ENCODE results near the gene CACNA1H.
"Not testable (repeated sequence)": the region's sequence is repeated elsewhere in the genome, so short reads cannot be mapped to it uniquely, and the experiment has no call there.

CACNA1H gene

DNA sequence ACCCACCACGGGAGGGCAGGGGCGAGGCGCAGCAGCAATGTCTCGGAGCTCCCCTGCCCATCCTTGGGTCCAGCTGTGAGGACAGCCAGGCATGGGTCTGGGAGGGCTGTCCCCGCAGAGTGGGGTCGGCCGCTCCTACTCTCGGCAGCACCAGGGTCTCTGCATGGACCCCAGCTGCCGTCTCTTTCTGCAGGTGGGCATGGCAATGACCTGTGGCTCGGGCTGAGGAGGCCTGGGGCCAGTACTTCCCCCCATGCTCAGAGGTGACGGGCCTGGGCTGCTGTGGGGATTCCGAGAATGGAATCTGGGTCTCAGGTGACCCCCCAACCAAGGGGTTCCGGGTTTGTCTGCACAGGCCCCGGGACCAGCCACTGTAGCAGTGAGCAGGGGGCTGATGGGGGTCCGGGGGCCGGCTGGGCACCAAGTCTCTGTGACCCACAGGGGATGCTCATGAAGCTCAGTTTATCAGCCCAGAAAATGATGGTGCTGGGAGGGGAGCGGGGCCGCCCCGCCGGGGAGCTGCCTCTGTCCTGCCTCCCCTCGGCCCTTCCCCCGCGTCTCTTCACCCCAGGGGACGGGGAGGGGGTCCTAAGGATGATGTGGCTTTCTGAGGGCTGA, 23.5 kb downstream of the CACNA1H start:
- DNase-seq, result no peak

DNA sequence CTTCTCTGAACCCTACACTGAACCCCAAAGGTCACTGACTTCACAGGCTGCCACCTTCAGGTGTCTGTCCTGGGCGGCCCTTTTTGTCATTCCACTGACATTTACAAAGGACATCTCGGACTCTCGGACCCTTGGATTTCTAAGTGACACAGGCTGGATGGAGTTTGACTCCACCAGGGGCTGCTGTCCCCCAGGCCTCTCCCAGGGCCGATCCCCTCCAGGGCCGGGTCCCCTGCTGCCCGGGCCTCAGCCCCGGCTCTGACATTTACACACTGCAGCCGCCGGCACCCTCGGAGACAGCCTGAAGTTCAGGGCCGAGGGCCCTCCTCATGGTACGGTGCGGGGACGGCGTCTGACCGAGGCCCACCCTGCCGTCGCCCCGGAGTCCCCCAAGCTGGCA, 24.1 kb downstream of the CACNA1H start:
- no peak for DNase-seq

DNA sequence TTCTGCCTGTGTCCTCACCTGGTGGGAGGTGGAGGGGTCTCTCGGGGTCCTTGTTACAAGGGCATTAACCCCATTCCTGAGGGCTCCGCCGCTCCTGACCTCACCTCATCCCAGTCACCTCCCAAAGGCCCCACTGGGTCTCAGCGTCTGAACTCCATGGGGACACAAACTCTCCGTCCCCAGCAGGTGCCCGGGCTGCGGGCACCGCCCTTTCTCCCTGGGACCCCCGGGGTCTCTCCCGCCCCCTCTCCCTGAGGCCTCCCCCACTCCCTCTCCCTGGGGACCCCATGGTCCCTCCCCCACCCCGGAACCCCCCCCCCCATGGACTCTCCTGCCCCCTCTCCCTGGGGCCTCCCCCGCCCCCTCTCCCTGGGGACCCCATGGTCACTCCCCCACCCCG, 24.8 kb downstream of the CACNA1H start:
- DNase-seq, result no peak

DNA sequence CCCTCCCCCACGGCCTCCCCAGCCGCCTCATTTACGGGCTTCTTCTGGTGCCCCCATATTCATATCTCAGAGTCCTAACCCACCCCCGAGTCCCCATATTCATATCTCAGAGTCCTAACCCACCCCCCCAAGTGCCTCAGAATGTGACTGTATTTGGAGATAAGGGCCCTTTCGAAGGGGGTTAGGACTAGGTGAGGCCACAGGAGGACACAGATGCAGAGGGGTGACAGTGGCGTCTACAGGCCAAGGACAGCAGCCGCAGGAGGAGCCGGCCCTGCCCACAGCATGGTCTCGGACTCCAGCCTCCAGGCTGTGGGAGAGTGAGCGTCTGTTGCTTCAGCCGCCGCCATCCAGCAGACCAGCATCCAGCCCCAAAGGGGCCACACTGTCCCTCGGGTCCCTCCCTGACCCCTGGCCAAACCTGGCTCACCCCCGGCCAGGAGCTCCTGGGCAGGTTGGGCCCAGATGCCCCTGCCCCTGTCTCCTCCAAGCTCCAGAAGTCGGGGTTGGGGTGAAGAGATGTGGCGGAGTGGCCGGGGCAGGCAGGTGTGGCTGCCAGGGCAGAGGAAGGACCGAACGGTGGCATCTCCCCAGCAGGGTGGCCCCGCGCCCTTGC, 25.5 kb downstream of the CACNA1H start:
- DNase-seq, result no peak

DNA sequence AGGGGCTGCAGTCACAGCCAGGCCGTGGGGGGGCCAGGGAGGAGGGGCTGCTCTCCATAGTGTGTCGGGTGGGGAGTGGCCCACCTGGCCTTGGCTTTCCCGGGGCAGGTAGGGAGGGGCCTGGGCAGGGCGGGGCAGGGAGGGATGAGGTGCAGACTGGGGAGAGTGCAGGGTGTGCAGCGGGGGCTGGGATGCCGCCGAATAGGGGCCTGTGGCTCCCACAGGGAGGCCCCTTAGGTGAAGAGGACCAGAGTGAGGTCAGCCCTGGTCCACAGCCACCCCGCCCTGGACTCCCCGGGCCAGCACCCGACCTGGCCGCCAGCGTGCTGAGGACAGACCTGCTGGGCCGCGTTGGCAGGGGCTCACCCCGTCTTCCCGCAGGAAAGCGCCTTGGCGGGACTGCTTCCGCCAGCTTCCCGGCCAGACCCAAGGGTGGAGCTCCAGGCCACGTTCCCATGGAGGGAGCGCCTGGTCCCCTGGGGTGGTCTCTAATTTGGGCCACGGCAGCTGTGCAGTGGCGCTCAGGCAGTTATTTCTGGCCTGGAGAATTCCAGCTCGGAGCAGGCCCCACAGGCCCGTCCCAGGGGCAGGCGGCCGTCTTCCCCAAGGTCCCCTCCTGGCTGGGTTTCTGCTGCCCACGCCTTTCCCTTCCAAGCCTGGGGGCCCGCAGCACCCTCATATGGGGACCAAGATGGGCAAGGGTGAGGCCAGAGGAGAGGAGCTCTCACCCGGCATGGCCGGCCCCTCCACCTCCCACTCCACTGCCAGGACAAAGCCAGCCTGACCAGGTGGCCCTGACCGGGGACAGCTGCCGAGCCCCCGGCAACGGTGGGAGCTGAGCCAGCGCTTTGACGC, 27.9 kb downstream of the CACNA1H start:
- DNase-seq, result no peak

DNA sequence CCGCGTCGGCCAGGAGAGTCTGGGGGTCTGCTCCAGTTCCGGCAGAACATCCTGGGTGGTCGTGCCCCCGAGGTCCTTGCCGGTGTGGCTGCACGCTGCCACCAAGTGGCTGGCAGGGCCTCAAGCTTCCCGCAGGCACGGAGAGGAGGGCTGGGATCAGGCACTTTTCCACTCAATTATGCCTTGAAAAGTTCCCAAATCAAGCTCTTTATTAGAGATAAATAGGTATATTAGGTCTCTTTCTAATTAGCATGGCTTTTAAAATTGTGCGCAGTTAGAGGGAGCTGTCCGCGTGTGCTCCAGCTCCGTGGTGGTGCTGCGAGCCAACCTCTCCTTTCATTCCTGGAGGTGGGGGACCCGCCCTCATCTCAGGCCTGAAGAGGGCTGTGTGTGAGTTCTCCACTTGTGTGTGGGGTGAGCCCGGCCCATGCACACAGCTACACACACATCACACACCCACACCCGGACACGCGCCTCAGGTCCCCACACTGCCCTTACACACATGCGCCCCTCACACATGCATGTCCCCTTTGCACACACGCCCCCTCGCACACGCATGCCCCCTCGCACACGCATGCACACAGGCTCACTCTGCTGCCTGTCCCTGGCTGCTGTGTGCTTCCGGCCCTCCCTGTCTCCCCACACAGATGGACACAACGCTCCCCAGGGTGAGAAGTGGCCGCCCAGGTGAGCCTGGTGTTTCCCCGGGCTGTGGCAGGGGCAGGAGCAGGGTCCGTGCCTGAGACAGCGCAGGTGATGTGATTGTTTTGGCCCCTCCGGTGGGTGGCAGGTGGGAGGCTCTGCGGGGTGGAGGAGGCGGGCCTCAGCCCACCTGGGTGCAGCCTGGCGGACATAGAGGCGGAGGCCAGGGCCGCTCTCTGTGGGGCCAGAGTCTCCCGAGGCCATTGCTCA, 28.8 kb downstream of the CACNA1H start:
- no peak for DNase-seq

DNA sequence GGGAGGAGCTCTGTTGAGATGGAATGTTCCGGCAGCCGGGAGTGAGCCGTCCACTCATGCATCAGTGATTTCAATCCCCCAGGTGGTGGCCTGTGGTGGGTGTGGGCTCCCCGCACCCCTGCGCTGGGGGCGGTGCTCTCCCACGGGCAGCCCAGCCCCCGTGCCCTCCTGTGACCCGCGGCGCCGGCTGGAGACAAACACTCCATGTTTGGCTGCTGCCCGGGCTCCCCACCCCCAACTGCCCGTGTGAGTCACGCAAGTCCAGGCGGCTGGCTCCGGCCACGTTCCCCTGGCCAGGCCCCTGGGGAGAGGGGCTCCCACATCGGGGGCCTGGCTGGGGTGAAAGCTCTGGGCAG, 29.4 kb downstream of the CACNA1H start:
- DNase-seq, result no peak

DNA sequence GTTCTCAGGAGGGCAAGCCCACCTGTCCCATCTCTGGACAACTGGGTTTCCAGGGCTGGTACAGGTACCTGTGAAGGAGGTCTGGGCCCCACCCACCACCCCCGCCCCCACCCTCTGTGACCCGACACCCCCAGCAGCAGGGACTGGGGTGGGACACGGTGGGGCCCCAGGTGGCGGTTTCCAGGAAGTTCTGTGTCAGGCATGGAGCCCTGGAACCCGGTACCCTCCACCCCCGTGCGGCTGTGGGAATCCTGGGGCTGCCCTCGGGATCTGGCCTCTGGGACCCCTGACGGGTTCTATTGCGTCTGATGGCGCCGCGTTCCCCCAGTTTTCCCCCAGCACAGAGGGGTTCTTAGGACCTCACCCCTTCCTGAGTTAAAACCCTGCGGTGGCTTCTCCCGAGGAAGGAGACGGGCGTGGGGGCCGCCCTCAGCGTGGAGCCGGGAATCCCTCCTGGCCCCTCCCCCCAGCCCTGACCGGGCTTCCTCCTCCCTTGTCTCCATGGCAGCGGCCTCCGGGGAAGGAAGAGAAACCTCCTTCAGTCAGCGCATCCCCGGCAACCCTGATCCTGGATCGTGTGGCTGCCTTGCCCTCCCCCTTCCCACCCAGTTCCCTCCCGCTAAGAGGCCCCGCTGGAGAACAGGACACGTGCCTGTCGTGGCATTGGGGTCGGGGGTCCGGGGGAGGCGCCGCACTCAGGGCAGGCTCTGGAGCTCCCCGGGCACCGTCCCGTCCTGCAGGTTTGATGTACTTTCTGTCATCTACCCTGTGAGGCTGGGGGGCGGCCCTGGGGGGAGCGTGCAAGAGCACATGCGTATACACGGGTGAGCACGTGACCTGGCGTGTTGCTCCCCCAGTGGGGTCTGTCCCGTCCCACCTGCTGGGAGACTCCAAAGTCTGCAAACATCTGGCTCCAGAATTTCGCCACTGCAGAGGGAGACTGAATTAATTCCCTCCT, 30.3 kb downstream of the CACNA1H start:
- DNase-seq, result no peak

DNA sequence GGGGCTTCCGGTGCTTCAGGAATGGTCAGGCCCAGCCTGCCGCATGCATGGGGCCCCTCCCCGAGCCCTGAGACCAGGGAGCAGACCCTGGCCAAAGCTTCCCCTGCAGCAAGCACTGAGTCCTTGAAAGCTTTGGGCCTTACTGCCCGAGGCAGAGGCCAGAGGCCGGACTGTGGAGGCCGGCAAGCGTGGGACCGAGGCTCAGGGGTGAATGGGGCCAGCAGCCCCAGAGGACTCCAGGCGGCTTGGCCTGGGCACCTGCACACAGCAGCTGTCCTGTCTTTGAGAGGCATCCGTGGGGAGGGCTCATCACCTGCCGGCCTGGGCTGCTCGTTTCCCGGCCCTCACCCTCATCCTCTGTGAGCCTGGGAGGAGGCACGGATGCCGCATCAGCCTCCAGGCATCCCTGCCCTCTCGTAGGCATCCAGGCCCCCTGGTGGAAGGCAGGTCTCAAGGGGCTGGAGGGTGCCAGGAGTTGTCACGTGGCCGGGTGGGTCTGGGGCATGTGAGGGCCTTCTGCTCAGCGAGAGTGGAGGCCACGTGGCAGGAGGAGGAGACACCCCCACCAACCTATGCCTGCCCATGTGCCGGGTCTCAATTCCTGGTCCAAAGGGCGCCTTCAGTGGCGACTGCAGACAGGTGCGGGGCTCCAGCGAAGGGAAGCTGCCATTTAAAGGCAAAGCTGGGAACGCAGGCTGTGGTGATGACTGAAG, 31.4 kb downstream of the CACNA1H start:
- DNase-seq, result no peak

DNA sequence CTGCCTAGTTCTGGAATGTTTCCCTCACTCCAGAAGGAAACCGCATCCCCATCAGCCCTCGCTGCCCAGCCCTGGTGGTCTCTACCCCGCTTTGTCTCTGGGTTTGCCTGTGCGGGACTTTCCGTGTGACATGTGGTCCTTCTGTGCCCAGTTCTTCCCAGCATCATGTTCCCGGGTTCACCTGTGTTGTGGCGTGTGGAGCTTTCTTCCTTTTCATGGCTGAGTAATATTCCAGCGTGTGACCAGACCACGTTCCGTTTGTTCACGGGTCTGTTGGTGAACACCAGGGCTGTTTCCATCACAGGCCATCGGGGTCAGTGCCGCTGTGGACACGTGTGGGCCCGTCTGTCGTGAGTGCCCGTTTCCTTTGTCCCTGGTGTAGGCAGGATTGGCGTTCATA, 32.1 kb downstream of the CACNA1H start:
- DNase-seq, result no peak

DNA sequence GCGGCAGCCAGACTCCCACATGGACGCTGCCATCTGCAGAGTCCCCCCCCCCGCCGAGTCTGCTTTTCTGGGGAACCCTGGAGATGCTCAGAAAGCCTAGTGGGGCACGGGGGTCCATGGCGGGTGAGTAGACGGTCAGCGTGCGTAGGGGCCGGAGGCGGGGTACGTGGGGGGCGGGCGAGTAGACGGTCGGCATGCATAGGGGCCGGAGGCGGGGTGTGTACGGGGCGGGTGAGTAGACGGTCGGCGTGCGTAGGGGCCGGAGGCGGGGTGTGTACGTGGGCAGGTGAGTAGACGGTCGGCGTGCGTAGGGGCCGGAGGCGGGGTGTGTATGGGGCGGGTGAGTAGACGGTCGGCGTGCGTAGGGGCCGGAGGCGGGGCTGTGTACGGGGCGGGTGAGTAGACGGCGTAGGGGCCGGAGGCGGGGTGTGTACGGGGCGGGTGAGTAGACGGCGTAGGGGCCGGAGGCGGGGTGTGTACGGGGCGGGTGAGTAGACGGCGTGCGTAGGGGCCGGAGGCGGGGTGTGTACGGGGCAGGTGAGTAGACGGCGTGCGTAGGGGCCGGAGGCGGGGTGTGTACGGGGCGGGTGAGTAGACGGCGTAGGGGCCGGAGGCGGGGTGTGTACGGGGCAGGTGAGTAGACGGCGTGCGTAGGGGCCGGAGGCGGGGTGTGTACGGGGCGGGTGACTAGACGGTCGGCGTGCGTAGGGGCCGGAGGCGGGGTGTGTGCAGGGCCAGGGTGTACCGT, 32.7 kb downstream of the CACNA1H start:
- not testable (repeated sequence) for DNase-seq

DNA sequence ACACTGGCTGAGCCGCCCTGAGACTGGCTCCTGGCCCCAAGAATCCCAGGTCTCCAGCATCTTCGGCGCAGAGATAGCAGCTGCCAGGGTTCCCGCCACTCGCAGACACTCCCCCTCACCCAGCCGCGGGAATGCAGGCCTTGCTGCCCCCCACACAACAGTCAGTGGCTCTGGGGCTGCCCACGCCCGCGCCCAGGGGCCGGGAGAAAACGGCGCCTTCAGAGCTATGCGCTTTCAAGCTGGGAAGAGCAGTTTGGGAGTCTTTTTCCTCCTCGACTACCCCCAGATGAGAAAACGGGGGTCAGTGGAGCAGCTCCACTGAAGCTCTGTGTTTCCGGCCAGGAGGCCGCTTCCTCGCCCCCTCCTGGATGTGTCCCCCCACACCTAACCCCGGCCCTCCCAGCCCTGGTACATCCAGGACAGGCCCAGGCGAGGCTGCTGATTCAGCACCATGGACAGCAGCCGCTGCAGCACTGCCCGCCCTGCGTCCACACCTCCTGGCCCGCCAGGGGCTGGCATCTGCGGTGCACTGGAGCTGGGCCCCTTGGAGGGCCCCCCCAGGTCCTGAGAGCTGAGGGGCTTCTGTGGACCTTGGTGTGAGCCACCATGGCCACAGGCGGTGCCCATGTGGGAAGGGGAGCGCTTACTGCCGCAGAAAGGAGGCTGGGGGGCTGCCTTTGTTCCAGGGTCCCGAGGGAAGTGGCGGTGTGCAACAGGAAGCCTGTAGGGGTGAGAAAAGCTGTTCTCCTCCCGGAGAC, 35.7 kb downstream of the CACNA1H start:
- no peak for DNase-seq

DNA sequence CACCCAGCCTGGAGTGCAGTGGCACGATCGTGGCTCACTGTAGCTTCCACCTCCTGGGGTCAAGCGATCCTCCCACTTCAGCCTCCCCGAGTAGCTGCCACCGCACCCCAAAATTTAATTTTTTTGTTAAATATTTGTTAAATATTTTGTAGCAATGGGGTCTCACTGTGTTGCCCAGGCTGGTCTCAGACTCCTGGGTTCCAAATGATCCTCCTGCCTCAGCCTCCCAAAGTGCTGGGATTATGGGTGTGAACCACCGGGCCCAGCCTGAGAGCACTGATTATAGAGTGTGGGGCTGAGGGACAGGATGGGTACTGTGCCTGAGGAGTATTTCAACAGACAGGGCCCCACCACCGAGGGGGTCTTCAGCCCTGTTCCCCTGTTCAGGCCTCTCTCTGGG, 36.5 kb downstream of the CACNA1H start:
- DNase-seq, result no peak

DNA sequence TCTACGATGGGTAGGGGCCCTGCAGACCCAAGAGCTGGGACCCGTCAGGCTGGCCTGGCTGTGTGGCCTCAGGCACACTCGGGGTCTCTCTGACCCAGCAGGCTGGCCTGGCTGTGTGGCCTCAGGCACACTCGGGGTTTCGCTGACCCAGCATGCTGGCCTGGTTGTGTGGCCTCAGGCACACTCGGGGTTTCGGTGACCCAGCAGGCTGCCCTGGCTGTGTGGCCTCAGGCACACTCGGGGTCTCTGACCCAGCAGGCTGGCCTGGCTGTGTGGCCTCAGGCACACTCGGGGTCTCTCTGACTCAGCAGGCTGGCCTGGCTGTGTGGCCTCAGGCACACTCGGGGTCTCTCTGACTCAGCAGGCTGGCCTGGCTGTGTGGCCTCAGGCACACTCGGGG, 37.9 kb downstream of the CACNA1H start:
- DNase-seq, result not testable (repeated sequence)

DNA sequence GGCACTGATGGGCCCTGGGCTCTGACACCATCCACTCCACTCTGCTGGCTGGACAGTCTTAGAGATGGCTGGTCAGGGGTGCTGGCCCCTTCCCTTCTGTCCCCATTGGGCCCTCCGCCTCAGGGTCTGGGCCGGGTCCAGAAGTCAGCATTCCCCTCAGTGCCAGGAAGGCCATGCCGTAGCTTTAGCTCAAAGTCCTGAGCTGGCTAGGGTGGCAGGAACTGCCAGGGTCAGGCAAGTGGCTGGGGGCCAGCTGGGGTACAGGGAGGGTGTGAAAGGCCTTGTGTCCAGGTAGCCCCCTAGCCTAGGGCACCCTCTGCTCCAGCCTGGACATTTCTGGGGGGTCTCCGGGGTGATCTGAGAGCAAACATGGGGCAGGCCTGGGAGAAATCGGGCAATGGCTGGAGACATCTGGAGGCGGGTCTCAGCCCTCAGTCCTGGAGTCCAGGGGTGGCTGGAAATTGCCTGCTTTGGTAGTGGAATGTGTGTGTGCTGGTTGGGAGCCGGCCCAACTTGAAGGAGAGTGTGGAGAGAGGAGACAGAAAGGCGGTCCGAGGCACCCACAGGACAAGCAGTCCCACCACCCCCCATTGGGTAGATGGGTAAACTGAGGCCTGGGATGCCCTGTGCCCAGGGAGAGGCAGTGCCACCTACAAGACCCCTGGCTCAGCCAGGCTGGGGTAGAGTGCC, 39.6 kb downstream of the CACNA1H start:
- DNase-seq, result no peak

DNA sequence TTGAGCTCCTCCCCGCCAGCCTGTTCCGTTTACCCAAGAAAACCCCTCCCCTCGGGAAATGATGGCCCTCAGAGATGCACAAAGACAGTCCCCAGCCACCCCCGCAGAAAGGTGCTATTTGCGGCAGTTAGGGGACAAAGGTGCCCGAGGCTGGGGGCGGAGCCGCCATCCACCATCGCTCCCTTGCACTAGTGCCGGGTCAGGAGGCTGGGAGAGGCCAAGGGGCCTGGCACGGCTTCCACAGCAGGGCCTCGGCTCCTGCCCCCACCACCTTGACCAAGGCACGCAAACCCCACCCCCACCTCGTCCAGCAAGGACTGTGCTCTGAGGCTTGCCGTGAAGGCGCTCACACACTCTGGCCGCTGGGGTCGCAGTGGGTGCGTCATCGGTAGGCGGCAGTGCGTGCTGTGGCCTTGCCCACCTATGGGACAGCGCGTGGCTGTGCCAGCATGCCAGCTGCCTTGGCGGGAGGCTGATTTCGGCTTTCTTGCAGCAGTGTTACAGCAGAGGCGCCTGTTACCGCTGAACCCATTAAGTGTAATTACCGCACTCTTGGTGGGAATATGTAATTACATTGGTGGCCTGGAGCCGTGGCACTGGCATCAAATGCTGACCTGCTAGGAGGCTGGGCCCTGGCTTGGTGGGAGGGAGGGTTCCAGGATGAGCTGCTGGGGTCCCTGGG, 40.4 kb downstream of the CACNA1H start:
- DNase-seq, result peak; percentile 1

DNA sequence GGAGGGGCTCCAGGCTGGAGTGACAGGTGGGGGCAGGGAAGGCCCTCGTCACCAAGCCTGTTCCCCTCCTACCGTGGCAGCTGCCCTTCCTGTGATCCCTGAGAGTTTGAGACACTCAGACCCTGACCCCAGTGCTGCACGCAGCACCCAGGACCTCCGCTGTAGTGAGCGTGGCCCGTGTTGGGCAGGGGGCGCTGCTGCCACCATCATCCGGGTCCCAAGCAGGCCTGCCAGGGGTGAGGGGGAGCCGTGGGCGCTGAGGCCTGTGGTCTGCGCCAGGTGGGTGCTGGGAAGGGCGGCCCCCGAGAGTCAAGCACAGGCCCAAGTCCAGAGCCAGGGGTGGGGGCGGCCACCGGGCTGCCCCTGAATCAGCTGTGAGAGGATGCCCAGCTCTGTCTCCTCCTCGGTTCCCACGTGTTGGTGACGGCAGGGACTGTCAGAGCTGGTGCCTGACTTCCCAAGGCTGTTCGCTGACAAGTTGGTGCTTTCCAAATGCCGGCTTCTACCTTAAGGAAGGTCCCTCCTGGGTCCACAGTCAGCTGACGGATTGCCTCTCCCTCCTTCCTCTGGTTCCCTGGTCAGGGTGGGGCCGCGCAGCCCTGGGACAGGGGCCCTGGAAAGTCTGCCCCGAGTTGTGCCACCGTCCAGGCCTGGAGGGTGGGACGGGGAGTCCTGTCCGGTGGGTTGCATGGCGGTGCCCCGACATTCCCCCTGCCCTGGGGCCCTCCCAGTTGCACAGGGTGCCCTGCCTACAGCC, 41.1 kb downstream of the CACNA1H start:
- DNase-seq, result no peak

All from NCI-H774 (cell line).